B cell (primary cell): ENCODE data around the gene AFF1. TPM values are rescaled to one million over a fixed set of nuclear protein-coding genes. Genes with fewer than 3 reads are reported as not detected.

Experiments
- ATAC-seq: fragments of 200-7000 bp; cut with Tn5 transposase; one replicate; pipeline ENCODE4 v1.10.0; 2021; ENCODE audit warnings: low read depth, mild to moderate bottlenecking, moderate number of reproducible peaks, moderate library complexity
- CTCF ChIA-PET: fragments of 350-600 bp; sonication (Branson Sonifier 250); formaldehyde crosslinking; loops from one replicate; lab custom pipeline; 2021; ENCODE audit warnings: antibody characterized with exemption, inconsistent platforms; lab: Charles Lee
- POLR2A ChIA-PET: fragments of 350-600 bp; sonication (Branson Sonifier 250); formaldehyde crosslinking; loops from one replicate; lab custom pipeline; 2021; ENCODE audit warnings: antibody characterized with exemption; lab: Charles Lee
- DNase-seq: peaks from one replicate; pipeline ENCODE4 v3.0.0; 2013
- H2AFZ ChIP-seq: 2 replicates; pipeline ENCODE4 v1.6.1; 2012; ENCODE audit warnings: mild to moderate bottlenecking, low read depth, low read length; ENCODE audit not compliant: insufficient read depth, poor library complexity, severe bottlenecking
- H3K27ac ChIP-seq, 2 donors: 1 replicate in 1 of 2; 2 replicates in 1 of 2; pipeline ENCODE4 v1.5.1; 2012 to 2013; ENCODE audit warnings: low read length in 2 of 2, mild to moderate bottlenecking in 2 of 2, moderate library complexity in 1 of 2
- H3K27me3 ChIP-seq, 4 experiments: fragments of 200-600 bp in 1 of 4; sonication (generic) in 1 of 4; replicated peaks in 1 of 4; 1 replicate in 2 of 4; 2 replicates in 2 of 4; pipeline versions ENCODE4 v1.6.1 to v1.7.0; 2013 to 2016; ENCODE audit warnings: low read length in 3 of 4, mild to moderate bottlenecking in 2 of 4, mixed read lengths in 1 of 4, moderate library complexity in 1 of 4; ENCODE audit not compliant: insufficient read depth in 4 of 4, control insufficient read depth in 3 of 4; ENCODE audit errors: control extremely low read depth in 1 of 4
- H3K36me3 ChIP-seq, 2 experiments: replicated peaks in 1 of 2; 1 replicate in 1 of 2; 2 replicates in 1 of 2; pipeline versions ENCODE4 v1.6.1 to v1.7.1; 2013; ENCODE audit warnings: low read length in 1 of 2; ENCODE audit not compliant: insufficient read depth in 2 of 2, control insufficient read depth in 1 of 2; ENCODE audit errors: control extremely low read depth in 1 of 2, extremely low read depth in 1 of 2
- H3K4me1 ChIP-seq, 2 donors: fragments of 200-600 bp in 1 of 2; sonication (generic) in 1 of 2; 1 replicate in 1 of 2; 2 replicates in 1 of 2; pipeline versions ENCODE4 v1.5.1 to v1.6.1; 2013 to 2017; ENCODE audit warnings: low read length in 2 of 2; ENCODE audit not compliant: control insufficient read depth in 2 of 2, insufficient read depth in 2 of 2
- H3K4me2 ChIP-seq: replicated peaks from 2 replicates; pipeline ENCODE3; 2012; ENCODE audit warnings: mild to moderate bottlenecking, low read depth, low read length; ENCODE audit not compliant: poor library complexity, severe bottlenecking
- H3K4me3 ChIP-seq, 5 experiments: fragments of 200-600 bp in 1 of 5; sonication (generic) in 1 of 5; 1 replicate in 3 of 5; 2 replicates in 2 of 5; pipeline versions ENCODE4 v1.5.1 to v1.7.0; 2011 to 2016; ENCODE audit warnings: low read length in 4 of 5, mild to moderate bottlenecking in 4 of 5, low read depth in 2 of 5, control low read depth in 1 of 5, moderate library complexity in 1 of 5; ENCODE audit not compliant: insufficient read depth in 1 of 5; ENCODE audit errors: control extremely low read depth in 1 of 5, extremely low read depth in 1 of 5
- H3K79me2 ChIP-seq: fragments of 200-600 bp; sonication (generic); one replicate; pipeline ENCODE4 v1.6.0; 2016; ENCODE audit warnings: low read length; ENCODE audit not compliant: control insufficient read depth, insufficient read depth
- H3K9ac ChIP-seq: fragments of 200-600 bp; sonication (generic); 2 replicates; pipeline ENCODE4 v1.6.1; 2017; ENCODE audit warnings: mild to moderate bottlenecking, low read length, moderate library complexity
- H3K9me3 ChIP-seq, 3 donors: one replicate each; pipeline versions ENCODE4 v1.6.1 to v1.7.1; 2013; ENCODE audit warnings: low read length in 2 of 3; ENCODE audit not compliant: control insufficient read depth in 2 of 3, insufficient read depth in 1 of 3; ENCODE audit errors: control extremely low read depth in 1 of 3
- H4K20me1 ChIP-seq: 2 replicates; pipeline ENCODE4 v1.6.0; 2012; ENCODE audit warnings: mild to moderate bottlenecking, low read length; ENCODE audit not compliant: insufficient read depth, control insufficient read depth, poor library complexity, severe bottlenecking
- H3K27ac Mint-ChIP-seq: one replicate; pipeline ENCODE4 v1.8.0; 2021; ENCODE audit warnings: mixed read lengths
- H3K27me3 Mint-ChIP-seq: one replicate; pipeline ENCODE4 v1.8.0; 2021; ENCODE audit warnings: mixed read lengths
- H3K4me1 Mint-ChIP-seq: one replicate; pipeline ENCODE4 v1.8.0; 2021; ENCODE audit warnings: mixed read lengths
- H3K4me3 Mint-ChIP-seq: one replicate; pipeline ENCODE4 v1.8.0; 2021; ENCODE audit warnings: mixed read lengths
- H3K9me3 Mint-ChIP-seq: one replicate; pipeline ENCODE4 v1.8.0; 2022; ENCODE audit warnings: mixed read lengths; ENCODE audit not compliant: insufficient read depth
- CTCF ChIP-seq: fragments of 200-600 bp; IDR thresholded peaks from one replicate; pipeline ENCODE4 v1.8.0; 2022; ENCODE audit warnings: antibody characterized with exemption, mild to moderate bottlenecking
- EZH2 ChIP-seq: IDR thresholded peaks from 2 replicates; pipeline ENCODE4 v1.6.1; 2012; ENCODE audit warnings: borderline replicate concordance, low read depth, mild to moderate bottlenecking, moderate library complexity, low read length; ENCODE audit not compliant: insufficient read depth, poor library complexity, severe bottlenecking
- WGBS: methylation state at CpG from one replicate; pipeline ENCODE4 v1.1.5; 2013; ENCODE audit warnings: missing lambda C conversion rate; ENCODE audit not compliant: insufficient coverage; 5-methylcytosine and 5-hydroxymethylcytosine counted together
- intact Hi-C: fragments of 100-400 bp; cut with micrococcal nuclease; formaldehyde crosslinking; loops from one replicate; pipeline ENCODE4 v1.10.0; 2022
- polyA plus RNA-seq: library from polyadenylated mRNA; depleted of rRNA; stranded (reverse); fragments of >200 nt; gene quantifications from 2 replicates; pipeline ENCODE4 v1.2.3, GENCODE V29; 2012
- total RNA-seq, 2 donors: library from RNA; stranded (reverse); fragments of 120-200 nt in 1 of 2; gene quantifications; 1 replicate in 1 of 2; 2 replicates in 1 of 2; pipeline versions ENCODE4 v1.2.3 to v1.2.4, GENCODE V29; 2013 to 2022

Gene AFF1
- total and polyA plus RNA-seq, 2 donors (not counting 1 experiment from before 2014, with no cell fraction given), result 15.3 to 135 TPM

- no peak overlapping the region for H3K9ac ChIP-seq
- no peak overlapping the region for H3K27ac Mint-ChIP-seq
- CTCF ChIA-PET, result interaction anchor here (1.3 to 1.5 kb wide), 2 partner anchors 32 to 196 kb away, joined by 3 to 4 read pairs; no protein-coding TSS in a partner anchor
- no peak overlapping the region for H2AFZ ChIP-seq
- ATAC-seq, result no peak
- no peaks in the 10 kb centered on the region for H3K27me3 ChIP-seq
- H3K27me3 Mint-ChIP-seq, result no peaks in the 10 kb centered on the region
- peaks cover 4% of the 10 kb centered on the region for H3K79me2 ChIP-seq
- peaks cover 6 to 43% of the 10 kb centered on the region in 2 experiments for H3K36me3 ChIP-seq
- peaks cover 0 to 4% of the 10 kb centered on the region in 2 donors for H3K4me1 ChIP-seq
- H3K27ac ChIP-seq, result no peak overlapping the region
- TF ChIP-seq EZH2, result no peak
- no peak for TF ChIP-seq CTCF
- H3K4me3 ChIP-seq, result no peak overlapping the region
- H3K9me3 ChIP-seq, result no peaks in the 10 kb centered on the region
- no peaks in the 10 kb centered on the region for H3K9me3 Mint-ChIP-seq
- no peak overlapping the region for H3K4me3 Mint-ChIP-seq
- POLR2A ChIA-PET, result no interaction called here
- WGBS, result 100% methylated on average over 1 of the region's 2 CpGs
- DNase-seq, result no peak
- intact Hi-C loops, result no loop called here
- H4K20me1 ChIP-seq, result peaks cover 28% of the 10 kb centered on the region
- H3K4me2 ChIP-seq, result no peak overlapping the region
- H3K4me1 Mint-ChIP-seq, result peaks cover 24% of the 10 kb centered on the region
Measured at GRCh38 chr4:87118826-87119225, 184.0 kb downstream of the AFF1 start.

- Histone ChIP-seq H3K79me2 (peaks cover 1% of the 10 kb centered on the region), H3K9ac (no peak overlapping the region), H3K27ac (no peak overlapping the region), H3K9me3 (no peaks in the 10 kb centered on the region), H4K20me1 (peaks cover 28% of the 10 kb centered on the region), H3K36me3 (peaks cover 6 to 34% of the 10 kb centered on the region in 2 experiments), H3K4me3 (no peak overlapping the region), H3K4me2 (no peak overlapping the region), H2AFZ (no peak overlapping the region), H3K27me3 (no peaks in the 10 kb centered on the region), H3K4me1 (peaks cover 0 to 4% of the 10 kb centered on the region in 2 donors)
- CTCF ChIA-PET, result interaction anchor here (1.1 kb wide), 1 partner anchor 198 kb away, joined by 3 read pairs; no protein-coding TSS in a partner anchor
- peaks cover 24% of the 10 kb centered on the region for H3K4me1 Mint-ChIP-seq
- no peaks in the 10 kb centered on the region for H3K27me3 Mint-ChIP-seq
- 92% methylated on average over 2 of the region's 4 CpGs for WGBS
- intact Hi-C loops, result no loop called here
- no peak for ATAC-seq
- no peak overlapping the region for H3K4me3 Mint-ChIP-seq
- H3K9me3 Mint-ChIP-seq, result no peaks in the 10 kb centered on the region
- peak overlapping the region; percentile 51 for H3K27ac Mint-ChIP-seq
- no peak for DNase-seq
- no peak for TF ChIP-seq CTCF
- TF ChIP-seq EZH2, result no peak
- POLR2A ChIA-PET, result no interaction called here
Measured at GRCh38 chr4:87120010-87120409, 185.2 kb downstream of the AFF1 start.
